PC-9 (cell line): ENCODE data around the gene NSMCE3. TPM values are rescaled to one million over a fixed set of nuclear protein-coding genes. Genes with fewer than 3 reads are reported as not detected.

Experiments
- BruUV-seq: library from RNA; stranded (reverse); fragments of 400-500 nt; replicated peaks from 2 replicates; lab custom pipeline; 2021; lab: Mats Ljungman, UMichigan
- CTCF ChIA-PET: fragments of 300-600 bp; sonication (Branson Sonifier 250); formaldehyde crosslinking; loops from one replicate; lab custom pipeline; 2022; ENCODE audit warnings: antibody characterized with exemption; lab: Charles Lee
- POLR2A ChIA-PET: fragments of 300-600 bp; sonication (Branson Sonifier 250); formaldehyde crosslinking; loops from one replicate; lab custom pipeline; 2022; ENCODE audit warnings: antibody characterized with exemption; ENCODE audit not compliant: unreplicated experiment; lab: Charles Lee
- DNase-seq, 2 experiments: peaks; one replicate each; pipeline versions ENCODE4 v3.0.0 to v3.0.0-alpha.2; 2015 to 2022; ENCODE audit warnings: mixed read lengths in 1 of 2
- H2AFZ ChIP-seq: fragments of 200-600 bp; sonication (generic); 2 replicates; pipeline ENCODE4 v1.8.1; 2017; ENCODE audit warnings: antibody characterized with exemption
- H3F3A ChIP-seq: fragments of 200-600 bp; sonication (generic); 2 replicates; pipeline ENCODE4 v1.8.1; 2017; ENCODE audit warnings: antibody characterized with exemption, mild to moderate bottlenecking, low read depth; ENCODE audit not compliant: insufficient read depth
- H3K27ac ChIP-seq: fragments of 200-600 bp; sonication (generic); 2 replicates; pipeline ENCODE4 v1.6.1; 2016; ENCODE audit warnings: mixed run types
- H3K27me3 ChIP-seq: fragments of 200-600 bp; sonication (generic); 2 replicates; pipeline ENCODE4 v1.6.1; 2016; ENCODE audit warnings: low read depth, mixed run types; ENCODE audit not compliant: insufficient read depth
- H3K36me3 ChIP-seq: fragments of 200-600 bp; sonication (generic); 2 replicates; pipeline ENCODE4 v1.6.1; 2016; ENCODE audit warnings: low read depth, mixed run types
- H3K4me1 ChIP-seq: fragments of 200-600 bp; sonication (generic); replicated peaks from 2 replicates; pipeline ENCODE4 v1.6.1; 2016; ENCODE audit warnings: mixed run types; ENCODE audit not compliant: insufficient read depth
- H3K4me2 ChIP-seq: fragments of 200-600 bp; sonication (generic); 2 replicates; pipeline ENCODE4 v1.6.1; 2017; ENCODE audit warnings: mixed run types
- H3K4me3 ChIP-seq: fragments of 200-600 bp; sonication (generic); 2 replicates; pipeline ENCODE4 v1.6.1; 2016; ENCODE audit warnings: mixed run types
- H3K79me2 ChIP-seq: fragments of 200-600 bp; sonication (generic); 2 replicates; pipeline ENCODE4 v1.6.1; 2017; ENCODE audit warnings: low read depth, mixed run types
- H3K9me2 ChIP-seq: fragments of 200-600 bp; sonication (generic); 2 replicates; pipeline ENCODE4 v1.8.1; 2017; ENCODE audit warnings: mild to moderate bottlenecking; ENCODE audit not compliant: insufficient read depth
- H3K9me3 ChIP-seq: fragments of 200-600 bp; sonication (generic); 2 replicates; pipeline ENCODE4 v1.8.1; 2016; ENCODE audit warnings: low read depth; ENCODE audit not compliant: insufficient read depth
- H4K20me1 ChIP-seq: fragments of 200-600 bp; sonication (generic); 2 replicates; pipeline ENCODE4 v1.8.1; 2017; ENCODE audit not compliant: insufficient read depth
- EZH2 ChIP-seq: fragments of 200-600 bp; sonication (generic); IDR thresholded peaks from 2 replicates; pipeline ENCODE4 v1.8.0; 2017; ENCODE audit warnings: antibody characterized with exemption, low read depth
- intact Hi-C: fragments of 100-400 bp; cut with micrococcal nuclease; formaldehyde crosslinking; loops from one replicate; pipeline ENCODE4 v1.10.0; 2022; ENCODE audit not compliant: unreplicated experiment
- total RNA-seq: library from RNA; stranded (reverse); gene quantifications from 2 replicates; pipeline ENCODE4 v1.2.3, GENCODE V29; 2021
- TF ChIP-seq, protein P1 (sequence below): fragments of 200-600 bp; sonication (generic); conservative IDR thresholded peaks from 2 replicates; pipeline ENCODE4 v1.6.1; 2017; ENCODE audit warnings: mixed run types, antibody characterized with exemption, mild to moderate bottlenecking, moderate library complexity

The NSMCE3 gene
- total RNA-seq, 1 experiment from 2014 or later: 4.0 TPM

DNA sequence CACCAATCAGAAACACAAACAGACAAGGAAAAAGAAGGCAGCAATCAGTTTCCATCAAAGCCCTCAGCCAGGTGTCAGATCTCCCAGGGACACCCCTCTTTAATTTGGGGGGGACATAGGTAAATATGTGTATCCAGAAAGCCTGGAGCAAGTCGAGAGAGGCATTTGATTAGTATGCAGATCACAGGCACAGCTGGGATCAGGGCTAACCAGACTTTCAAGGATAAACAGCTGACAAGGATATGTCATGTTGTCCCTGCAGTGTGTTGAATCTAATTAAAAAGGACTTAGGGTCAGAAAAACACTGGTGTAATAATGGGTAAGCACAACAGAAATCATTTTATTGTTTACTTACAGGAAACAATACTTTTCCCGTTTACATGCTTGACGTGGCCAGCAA, 30.2 kb downstream of the NSMCE3 start:
- BruUV-seq: no TSS peak
- POLR2A ChIA-PET: no interaction called here
- TF ChIP-seq, protein P1, sequence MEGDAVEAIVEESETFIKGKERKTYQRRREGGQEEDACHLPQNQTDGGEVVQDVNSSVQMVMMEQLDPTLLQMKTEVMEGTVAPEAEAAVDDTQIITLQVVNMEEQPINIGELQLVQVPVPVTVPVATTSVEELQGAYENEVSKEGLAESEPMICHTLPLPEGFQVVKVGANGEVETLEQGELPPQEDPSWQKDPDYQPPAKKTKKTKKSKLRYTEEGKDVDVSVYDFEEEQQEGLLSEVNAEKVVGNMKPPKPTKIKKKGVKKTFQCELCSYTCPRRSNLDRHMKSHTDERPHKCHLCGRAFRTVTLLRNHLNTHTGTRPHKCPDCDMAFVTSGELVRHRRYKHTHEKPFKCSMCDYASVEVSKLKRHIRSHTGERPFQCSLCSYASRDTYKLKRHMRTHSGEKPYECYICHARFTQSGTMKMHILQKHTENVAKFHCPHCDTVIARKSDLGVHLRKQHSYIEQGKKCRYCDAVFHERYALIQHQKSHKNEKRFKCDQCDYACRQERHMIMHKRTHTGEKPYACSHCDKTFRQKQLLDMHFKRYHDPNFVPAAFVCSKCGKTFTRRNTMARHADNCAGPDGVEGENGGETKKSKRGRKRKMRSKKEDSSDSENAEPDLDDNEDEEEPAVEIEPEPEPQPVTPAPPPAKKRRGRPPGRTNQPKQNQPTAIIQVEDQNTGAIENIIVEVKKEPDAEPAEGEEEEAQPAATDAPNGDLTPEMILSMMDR: no peak
- TF ChIP-seq EZH2: no peak
- intact Hi-C loops: no loop called here
- Histone ChIP-seq H3K79me2 (no peaks in the 10 kb centered on the region), H3K4me2 (no peak overlapping the region), H3K4me1 (no peaks in the 10 kb centered on the region), H3K36me3 (no peaks in the 10 kb centered on the region), H2AFZ (no peak overlapping the region), H3F3A (no peaks in the 10 kb centered on the region), H3K9me3 (no peaks in the 10 kb centered on the region), H3K27me3 (peaks cover 33% of the 10 kb centered on the region), H3K4me3 (no peak overlapping the region), H3K9me2 (no peaks in the 10 kb centered on the region), H3K27ac (no peak overlapping the region), H4K20me1 (no peaks in the 10 kb centered on the region)
- no peak for DNase-seq
- CTCF ChIA-PET: no interaction called here

DNA sequence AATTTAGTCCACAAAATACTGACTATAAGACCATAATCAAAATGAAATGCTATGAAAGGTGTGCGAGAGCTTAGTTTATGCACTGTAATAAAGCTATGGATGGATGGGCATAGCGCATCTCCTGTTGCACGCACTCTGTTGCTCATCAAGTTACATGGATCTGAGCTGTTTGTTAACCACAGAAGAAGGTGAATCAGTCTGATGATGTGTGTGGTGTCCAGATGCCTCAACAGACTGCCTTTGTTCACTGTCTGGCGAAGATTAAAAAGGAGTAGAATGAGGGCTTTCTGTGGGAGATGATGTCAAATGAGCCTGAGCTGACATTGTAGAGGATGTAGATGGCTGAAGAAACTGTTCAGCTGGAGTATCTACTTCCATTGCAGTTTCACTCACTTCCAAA, 36.1 kb downstream of the NSMCE3 start:
- no peaks in the 10 kb centered on the region for H3K4me1 ChIP-seq
- CTCF ChIA-PET: no interaction called here
- no peaks in the 10 kb centered on the region for H4K20me1 ChIP-seq
- POLR2A ChIA-PET: no interaction called here
- H3K9me3 ChIP-seq: no peaks in the 10 kb centered on the region
- H3K79me2 ChIP-seq: no peaks in the 10 kb centered on the region
- H3K36me3 ChIP-seq: no peaks in the 10 kb centered on the region
- intact Hi-C loops: no loop called here
- H3F3A ChIP-seq: no peaks in the 10 kb centered on the region
- no TSS peak for BruUV-seq
- H3K27me3 ChIP-seq: peaks cover 4% of the 10 kb centered on the region; the same call in 1 of the 2 replicates
- H2AFZ ChIP-seq: no peak overlapping the region
- no peak overlapping the region for H3K27ac ChIP-seq
- H3K4me3 ChIP-seq: no peak overlapping the region
- TF ChIP-seq, protein P1: no peak
- no peak for TF ChIP-seq EZH2
- no peak overlapping the region for H3K4me2 ChIP-seq
- no peak for DNase-seq
- no peaks in the 10 kb centered on the region for H3K9me2 ChIP-seq

DNA sequence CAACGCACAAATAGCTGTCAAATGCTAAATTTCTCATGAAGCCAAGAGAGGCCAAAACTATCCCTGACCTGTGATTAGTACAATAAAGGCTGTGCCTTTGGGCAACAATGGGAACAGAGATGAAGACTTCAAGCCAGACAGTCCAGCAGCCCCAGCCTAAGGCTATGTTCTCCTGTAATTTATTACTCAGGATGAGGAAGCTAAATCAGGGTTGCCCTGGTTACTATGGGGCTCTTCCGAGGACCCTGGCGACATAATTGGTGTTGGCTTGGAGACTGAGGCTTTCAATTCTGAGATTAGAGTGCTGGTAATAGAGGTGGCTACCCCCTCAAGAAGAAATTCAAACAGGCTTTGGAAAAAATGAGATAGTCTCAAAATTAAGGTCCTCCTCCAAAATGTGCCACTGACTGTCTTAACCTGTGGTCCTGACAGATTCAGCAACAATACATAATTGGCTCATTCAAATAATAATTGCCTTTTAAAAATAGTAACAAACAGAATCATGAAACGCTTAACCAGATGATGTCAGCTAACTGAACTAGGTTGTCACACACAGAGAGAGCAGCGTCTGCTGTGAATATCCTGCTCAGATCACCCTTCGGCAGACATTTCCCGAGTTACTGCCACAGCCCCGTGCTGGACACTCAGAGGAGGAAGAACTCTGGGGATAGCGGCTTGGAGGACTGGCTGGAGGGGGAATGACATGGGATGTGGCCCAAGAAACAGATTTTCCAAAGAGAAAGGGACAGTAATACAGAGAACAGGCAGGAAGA, 43.0 kb downstream of the NSMCE3 start:
- H3K27ac ChIP-seq: no peak overlapping the region
- no peaks in the 10 kb centered on the region for H3K9me2 ChIP-seq
- ChIA-PET POLR2A (no interaction called here), CTCF (no interaction called here)
- H3K4me2 ChIP-seq: no peak overlapping the region
- TF ChIP-seq EZH2: no peak
- TF ChIP-seq, protein P1: no peak
- DNase-seq: no peak
- no peak overlapping the region for H2AFZ ChIP-seq
- no peaks in the 10 kb centered on the region for H3K4me1 ChIP-seq
- peaks cover 34% of the 10 kb centered on the region for H3K27me3 ChIP-seq
- intact Hi-C loops: no loop called here
- no peaks in the 10 kb centered on the region for H3K36me3 ChIP-seq
- no peaks in the 10 kb centered on the region for H3K79me2 ChIP-seq
- H3K9me3 ChIP-seq: no peaks in the 10 kb centered on the region
- no peaks in the 10 kb centered on the region for H3F3A ChIP-seq
- BruUV-seq: no TSS peak
- H4K20me1 ChIP-seq: no peaks in the 10 kb centered on the region
- no peak overlapping the region for H3K4me3 ChIP-seq
